Effector CD8-positive, alpha-beta T cell (primary cell): ENCODE measurements around the gene XKR3.
"Not testable (repeated sequence)": the region's sequence is repeated elsewhere in the genome, so short reads cannot be mapped to it uniquely, and the experiment has no call there.

ENCODE experiments used
- DNase-seq: peaks from one replicate; lab custom pipeline; 2025; lab: John Stamatoyannopoulos, UW
- total RNA-seq, 4 experiments: gene quantifications; one replicate each; lab custom pipeline; 2026; lab: John Stamatoyannopoulos, UW

Gene XKR3
- 0 reads per million in 4 experiments for total RNA-seq

GRCh38 chr22:16824716-16825687 lies at the start of gene XKR3:
XKR3 (minus strand) TSS chr22:16825411; CDS start chr22:16808073, 17,338 bp downstream.
- DNase-seq = no peak

- not testable (repeated sequence) for DNase-seq
These were observed 44.4 kb upstream of the XKR3 start for GRCh38 chr22:16869640-16870039.

GRCh38 chr22:16866167-16866566 lies 41.0 kb upstream of the XKR3 start:
- no peak for DNase-seq

- DNase-seq = not testable (repeated sequence)
These were observed 31.6 kb upstream of the XKR3 start for GRCh38 chr22:16856851-16857250.

- no peak for DNase-seq
These were observed 29.4 kb upstream of the XKR3 start for GRCh38 chr22:16854631-16855030.

- not testable (repeated sequence) for DNase-seq
These were observed 26.2 kb upstream of the XKR3 start for GRCh38 chr22:16851268-16851996.

GRCh38 chr22:16847271-16847670 lies 22.1 kb upstream of the XKR3 start:
- no peak for DNase-seq

GRCh38 chr22:16845881-16846280 lies 20.7 kb upstream of the XKR3 start:
- DNase-seq = no peak

- no peak for DNase-seq
These were observed 20.3 kb upstream of the XKR3 start for GRCh38 chr22:16845465-16845864.

- DNase-seq = no peak
These were observed 19.3 kb upstream of the XKR3 start for GRCh38 chr22:16844529-16844928.

GRCh38 chr22:16838073-16838472 lies 12.9 kb upstream of the XKR3 start:
- DNase-seq = no peak

GRCh38 chr22:16834971-16835370 lies 9.8 kb upstream of the XKR3 start:
- DNase-seq = no peak

- no peak for DNase-seq
These were observed 6.0 kb upstream of the XKR3 start for GRCh38 chr22:16831257-16831656.

GRCh38 chr22:16829985-16830384 lies 4.8 kb upstream of the XKR3 start:
- no peak for DNase-seq

- DNase-seq = no peak
These were observed 3.7 kb upstream of the XKR3 start for GRCh38 chr22:16828876-16829275.

- no peak for DNase-seq
These were observed 2.3 kb upstream of the XKR3 start for GRCh38 chr22:16827506-16827905.

GRCh38 chr22:16819249-16819648 lies 6.0 kb downstream of the XKR3 start:
- DNase-seq = no peak

GRCh38 chr22:16818538-16818937 lies 6.7 kb downstream of the XKR3 start:
- DNase-seq = no peak

GRCh38 chr22:16815073-16815472 lies 10.1 kb downstream of the XKR3 start:
- no peak for DNase-seq

- DNase-seq = no peak
These were observed 14.9 kb downstream of the XKR3 start for GRCh38 chr22:16810188-16810802.

GRCh38 chr22:16808744-16809143 lies 16.5 kb downstream of the XKR3 start:
- no peak for DNase-seq

GRCh38 chr22:16807109-16807508 lies 18.1 kb downstream of the XKR3 start:
- no peak for DNase-seq
